Measurements from ENCODE around the gene COL5A1. TPM values are rescaled to one million over a fixed set of nuclear protein-coding genes. Genes with fewer than 3 reads are reported as not detected.

COL5A1 gene
- total RNA-seq, 1 donor from 2014 or later = 87.7 TPM

DNA sequence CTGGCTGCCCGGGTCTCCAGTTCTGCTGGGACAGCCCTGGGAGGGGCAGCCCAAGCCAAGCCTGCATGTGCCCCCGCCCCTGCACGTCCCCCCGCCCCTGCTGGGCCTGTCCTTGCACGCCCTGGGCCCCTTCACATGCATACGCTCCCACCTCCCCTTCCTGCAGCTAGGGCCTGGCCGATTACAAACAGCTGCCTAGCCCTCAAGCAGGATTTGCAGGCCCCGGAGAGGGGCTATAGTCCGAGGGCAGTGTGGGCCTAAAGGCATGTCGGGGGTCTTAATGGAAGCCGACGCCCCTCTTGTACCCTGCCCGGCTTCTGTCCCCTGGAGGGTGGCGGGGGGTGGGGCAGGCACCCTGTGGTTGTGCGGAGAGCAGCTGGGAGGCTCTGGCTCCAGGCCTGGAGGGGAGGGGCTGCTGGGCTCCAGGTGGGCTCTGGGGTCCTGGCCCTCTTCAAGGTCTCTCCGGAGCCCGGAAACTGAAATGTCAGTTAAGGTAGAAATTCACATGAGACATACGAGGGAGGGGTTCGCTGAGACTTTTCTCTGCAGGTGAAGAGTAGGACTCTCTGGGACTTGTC, 16.9 kb downstream of the COL5A1 start:
- no peak for DNase-seq (ENCODE audit: low read depth)
- Histone ChIP-seq H3K4me3 (ENCODE audit: low read depth, low read length) (no peak overlapping the region), H3K27me3 (ENCODE audit: control insufficient read depth, insufficient read depth, low read length) (no peaks in the 10 kb centered on the region), H3K36me3 (ENCODE audit: control insufficient read depth, insufficient read depth, low read length) (no peaks in the 10 kb centered on the region)
- TF ChIP-seq, protein P1, sequence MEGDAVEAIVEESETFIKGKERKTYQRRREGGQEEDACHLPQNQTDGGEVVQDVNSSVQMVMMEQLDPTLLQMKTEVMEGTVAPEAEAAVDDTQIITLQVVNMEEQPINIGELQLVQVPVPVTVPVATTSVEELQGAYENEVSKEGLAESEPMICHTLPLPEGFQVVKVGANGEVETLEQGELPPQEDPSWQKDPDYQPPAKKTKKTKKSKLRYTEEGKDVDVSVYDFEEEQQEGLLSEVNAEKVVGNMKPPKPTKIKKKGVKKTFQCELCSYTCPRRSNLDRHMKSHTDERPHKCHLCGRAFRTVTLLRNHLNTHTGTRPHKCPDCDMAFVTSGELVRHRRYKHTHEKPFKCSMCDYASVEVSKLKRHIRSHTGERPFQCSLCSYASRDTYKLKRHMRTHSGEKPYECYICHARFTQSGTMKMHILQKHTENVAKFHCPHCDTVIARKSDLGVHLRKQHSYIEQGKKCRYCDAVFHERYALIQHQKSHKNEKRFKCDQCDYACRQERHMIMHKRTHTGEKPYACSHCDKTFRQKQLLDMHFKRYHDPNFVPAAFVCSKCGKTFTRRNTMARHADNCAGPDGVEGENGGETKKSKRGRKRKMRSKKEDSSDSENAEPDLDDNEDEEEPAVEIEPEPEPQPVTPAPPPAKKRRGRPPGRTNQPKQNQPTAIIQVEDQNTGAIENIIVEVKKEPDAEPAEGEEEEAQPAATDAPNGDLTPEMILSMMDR (IDR thresholded peaks at IDR 0.05; ENCODE audit: insufficient read depth, low read length, poor library complexity, severe bottlenecking) = no peak

DNA sequence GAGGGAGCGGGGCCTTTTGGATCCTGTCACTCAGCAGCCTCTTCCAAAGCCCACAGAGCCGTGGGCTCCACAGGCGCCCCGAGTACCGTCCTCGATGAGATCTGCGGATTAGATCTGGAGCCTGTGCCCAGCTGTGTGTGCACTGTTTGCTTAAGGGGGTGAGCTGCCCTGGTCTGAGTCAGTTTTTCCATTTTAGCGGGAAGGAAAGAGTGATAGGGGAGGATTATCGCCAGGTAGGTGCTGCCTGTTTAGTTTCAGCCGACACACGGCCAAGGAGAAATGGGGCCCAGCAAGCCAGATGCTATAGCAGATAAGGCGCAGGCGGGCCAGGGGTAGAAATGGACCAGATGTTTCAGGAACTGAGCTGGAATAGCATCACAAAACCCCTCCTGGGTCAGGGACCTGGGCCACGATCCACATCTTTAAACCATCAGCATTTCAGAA, 18.1 kb downstream of the COL5A1 start:
- no peaks in the 10 kb centered on the region for H3K27me3 ChIP-seq (ENCODE audit: control insufficient read depth, insufficient read depth, low read length)
- H3K4me3 ChIP-seq (ENCODE audit: low read depth, low read length) = no peak overlapping the region
- TF ChIP-seq, protein P1 (IDR thresholded peaks at IDR 0.05; ENCODE audit: insufficient read depth, low read length, poor library complexity, severe bottlenecking) = no peak
- H3K36me3 ChIP-seq (ENCODE audit: control insufficient read depth, insufficient read depth, low read length) = no peaks in the 10 kb centered on the region
- DNase-seq (ENCODE audit: low read depth) = no peak

DNA sequence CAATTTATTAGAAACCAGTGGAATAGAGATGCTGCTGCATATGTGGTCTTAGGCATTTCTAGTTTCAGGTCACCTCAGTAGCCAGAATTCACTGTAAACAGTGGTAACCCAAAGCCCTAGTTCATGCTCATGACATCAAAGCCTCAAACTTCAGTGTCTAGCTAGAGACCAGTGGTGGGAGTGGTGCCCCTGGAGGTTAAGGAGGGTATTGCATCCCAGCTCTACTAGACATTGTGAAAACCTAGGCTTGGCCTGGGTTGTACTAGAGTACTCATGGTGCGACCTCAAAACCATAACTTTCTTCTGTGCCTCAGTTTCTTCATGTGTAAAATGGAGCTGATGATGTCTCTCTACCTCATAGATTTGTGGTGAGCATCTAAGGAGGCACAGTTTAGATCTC, 18.8 kb downstream of the COL5A1 start:
- DNase-seq (ENCODE audit: low read depth) = no peak
- TF ChIP-seq, protein P1 (IDR thresholded peaks at IDR 0.05; ENCODE audit: insufficient read depth, low read length, poor library complexity, severe bottlenecking) = peak; percentile 54
- Histone ChIP-seq H3K27me3 (ENCODE audit: control insufficient read depth, insufficient read depth, low read length) (no peaks in the 10 kb centered on the region), H3K36me3 (ENCODE audit: control insufficient read depth, insufficient read depth, low read length) (no peaks in the 10 kb centered on the region), H3K4me3 (ENCODE audit: low read depth, low read length) (no peak overlapping the region)

DNA sequence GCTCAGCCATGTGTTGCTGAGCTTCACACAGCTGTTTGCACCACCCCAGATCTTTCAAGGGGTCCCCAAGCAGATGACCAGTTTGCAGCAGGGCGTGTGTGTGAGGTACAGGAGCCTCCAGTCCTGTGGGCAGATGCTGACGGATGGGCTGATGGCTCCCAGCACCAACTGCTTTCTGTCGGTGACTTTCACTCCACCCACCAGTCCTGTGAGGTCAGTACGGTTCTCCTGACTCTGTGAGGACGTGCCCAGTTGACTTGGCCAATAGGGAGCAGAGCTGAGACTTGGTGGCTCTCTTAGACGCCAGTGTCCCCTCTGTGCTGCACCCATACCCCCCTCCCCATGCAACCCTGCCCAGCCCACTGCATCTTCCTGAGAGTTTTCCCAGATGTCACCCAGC, 19.7 kb downstream of the COL5A1 start:
- Histone ChIP-seq H3K27me3 (ENCODE audit: control insufficient read depth, insufficient read depth, low read length) (no peaks in the 10 kb centered on the region), H3K4me3 (ENCODE audit: low read depth, low read length) (no peak overlapping the region), H3K36me3 (ENCODE audit: control insufficient read depth, insufficient read depth, low read length) (no peaks in the 10 kb centered on the region)
- DNase-seq (ENCODE audit: low read depth) = no peak
- TF ChIP-seq, protein P1 (IDR thresholded peaks at IDR 0.05; ENCODE audit: insufficient read depth, low read length, poor library complexity, severe bottlenecking) = no peak

DNA sequence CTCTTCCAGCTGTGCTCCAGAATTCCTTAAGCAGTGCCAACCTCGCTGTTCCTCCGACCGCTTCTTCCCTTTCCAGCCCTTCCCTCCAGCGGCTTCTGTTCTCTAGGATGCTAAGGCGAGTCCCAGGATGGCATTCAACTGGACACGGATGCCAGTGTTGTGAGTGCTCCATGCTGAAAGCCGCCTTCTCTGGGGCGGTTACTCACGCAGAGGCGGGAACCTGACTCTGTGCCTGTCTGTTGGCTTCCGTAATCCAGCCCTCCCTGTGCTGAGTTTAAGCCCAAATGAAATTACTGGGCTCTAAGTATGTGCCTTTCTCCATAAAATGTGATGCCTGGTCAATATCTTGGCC, 20.2 kb downstream of the COL5A1 start:
- no peak for DNase-seq (ENCODE audit: low read depth)
- Histone ChIP-seq H3K4me3 (ENCODE audit: low read depth, low read length) (no peak overlapping the region), H3K36me3 (ENCODE audit: control insufficient read depth, insufficient read depth, low read length) (no peaks in the 10 kb centered on the region), H3K27me3 (ENCODE audit: control insufficient read depth, insufficient read depth, low read length) (no peaks in the 10 kb centered on the region)
- TF ChIP-seq, protein P1 (IDR thresholded peaks at IDR 0.05; ENCODE audit: insufficient read depth, low read length, poor library complexity, severe bottlenecking) = no peak

Measured in kidney epithelial cell (primary cell).